A673 (cell line): ENCODE measurements around the gene MRPS12.

ENCODE experiments used
- EZH2 ChIP-seq: fragments of 200-600 bp; sonication (generic); IDR thresholded peaks from 2 replicates; pipeline ENCODE4 v1.6.1; 2017; ENCODE audit warnings: borderline replicate concordance, low read depth, mild to moderate bottlenecking, mixed read lengths, antibody characterized with exemption, low read length; ENCODE audit not compliant: poor library complexity, severe bottlenecking
- TF ChIP-seq, protein P1 (sequence below): fragments of 300-800, 200-600 bp; sonication (generic); conservative IDR thresholded peaks from 2 replicates; pipeline ENCODE4 v1.5.1; 2017; ENCODE audit warnings: low read depth, mild to moderate bottlenecking, antibody characterized with exemption, low read length, moderate library complexity, mixed read lengths

DNA sequence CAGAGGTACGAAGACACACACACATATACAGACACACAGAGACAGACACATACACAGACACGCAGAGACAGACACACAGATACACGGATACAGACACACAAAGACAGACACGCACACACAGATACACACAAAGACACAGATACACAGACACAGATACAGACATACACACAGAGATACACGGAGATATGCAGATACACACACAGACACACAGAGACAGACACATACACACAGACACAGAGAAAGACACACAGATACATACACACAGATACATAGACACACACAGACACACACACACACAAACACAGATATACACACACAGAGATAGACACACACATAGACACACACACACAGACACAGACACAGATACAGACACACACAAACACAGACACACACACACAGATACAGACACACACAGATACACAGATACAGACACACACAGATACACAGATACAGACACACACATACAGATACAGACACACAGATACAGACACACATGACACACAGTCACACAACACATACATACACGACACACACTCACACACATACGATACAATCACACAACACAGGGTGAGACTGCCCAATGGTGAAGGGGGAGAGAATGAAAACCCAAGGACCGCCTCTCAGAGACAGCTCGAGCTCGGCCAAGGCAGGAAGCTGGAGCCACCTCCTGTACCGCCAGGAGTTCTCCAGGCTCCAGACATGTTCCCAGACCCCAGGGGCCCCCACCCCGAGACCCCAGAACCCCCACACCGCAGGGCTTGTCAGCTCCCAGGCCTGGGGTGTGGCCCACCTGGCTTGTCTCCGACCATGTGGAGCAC is 9.9 kb upstream of the MRPS12 start:
- TF ChIP-seq, protein P1, sequence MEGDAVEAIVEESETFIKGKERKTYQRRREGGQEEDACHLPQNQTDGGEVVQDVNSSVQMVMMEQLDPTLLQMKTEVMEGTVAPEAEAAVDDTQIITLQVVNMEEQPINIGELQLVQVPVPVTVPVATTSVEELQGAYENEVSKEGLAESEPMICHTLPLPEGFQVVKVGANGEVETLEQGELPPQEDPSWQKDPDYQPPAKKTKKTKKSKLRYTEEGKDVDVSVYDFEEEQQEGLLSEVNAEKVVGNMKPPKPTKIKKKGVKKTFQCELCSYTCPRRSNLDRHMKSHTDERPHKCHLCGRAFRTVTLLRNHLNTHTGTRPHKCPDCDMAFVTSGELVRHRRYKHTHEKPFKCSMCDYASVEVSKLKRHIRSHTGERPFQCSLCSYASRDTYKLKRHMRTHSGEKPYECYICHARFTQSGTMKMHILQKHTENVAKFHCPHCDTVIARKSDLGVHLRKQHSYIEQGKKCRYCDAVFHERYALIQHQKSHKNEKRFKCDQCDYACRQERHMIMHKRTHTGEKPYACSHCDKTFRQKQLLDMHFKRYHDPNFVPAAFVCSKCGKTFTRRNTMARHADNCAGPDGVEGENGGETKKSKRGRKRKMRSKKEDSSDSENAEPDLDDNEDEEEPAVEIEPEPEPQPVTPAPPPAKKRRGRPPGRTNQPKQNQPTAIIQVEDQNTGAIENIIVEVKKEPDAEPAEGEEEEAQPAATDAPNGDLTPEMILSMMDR = no peak
- TF ChIP-seq EZH2 = no peak
